Measurements from ENCODE around the gene LAMTOR2.

DNA sequence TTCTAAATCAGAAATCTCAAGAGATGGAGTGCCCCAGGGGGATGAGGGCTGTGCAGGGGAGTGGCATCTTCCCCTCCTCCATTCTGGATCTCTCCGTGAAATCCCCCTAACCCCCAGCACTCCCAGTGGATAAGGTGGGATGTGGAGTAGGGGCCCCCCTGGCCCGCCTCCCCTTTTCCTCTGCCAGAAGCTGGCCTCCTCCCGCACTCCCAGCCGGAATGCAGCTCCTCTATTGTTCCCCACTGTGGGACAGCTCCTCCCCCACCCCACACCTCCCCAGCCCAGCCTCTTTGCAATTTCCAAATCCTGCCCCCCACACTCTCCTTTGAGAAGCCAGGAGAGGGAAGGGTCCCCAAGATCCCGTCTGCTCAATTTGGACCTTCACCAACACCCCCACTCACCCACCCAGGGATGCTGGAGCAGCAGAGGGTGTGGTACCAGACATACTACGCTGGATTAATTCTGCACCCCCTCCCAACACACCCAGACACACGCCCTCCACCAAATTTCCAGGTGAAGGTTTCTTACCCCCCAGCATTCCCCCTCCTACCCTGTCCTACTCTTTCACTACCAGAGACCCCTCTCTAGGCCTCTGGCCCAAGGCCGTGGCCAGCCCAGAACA is 25.8 kb downstream of the LAMTOR2 start:
- no peak for TF ChIP-seq EZH2 (IDR thresholded peaks at IDR 0.05; ENCODE audit: borderline replicate concordance, low read depth, low read length, poor library complexity, severe bottlenecking)
- TF ChIP-seq, protein P1, sequence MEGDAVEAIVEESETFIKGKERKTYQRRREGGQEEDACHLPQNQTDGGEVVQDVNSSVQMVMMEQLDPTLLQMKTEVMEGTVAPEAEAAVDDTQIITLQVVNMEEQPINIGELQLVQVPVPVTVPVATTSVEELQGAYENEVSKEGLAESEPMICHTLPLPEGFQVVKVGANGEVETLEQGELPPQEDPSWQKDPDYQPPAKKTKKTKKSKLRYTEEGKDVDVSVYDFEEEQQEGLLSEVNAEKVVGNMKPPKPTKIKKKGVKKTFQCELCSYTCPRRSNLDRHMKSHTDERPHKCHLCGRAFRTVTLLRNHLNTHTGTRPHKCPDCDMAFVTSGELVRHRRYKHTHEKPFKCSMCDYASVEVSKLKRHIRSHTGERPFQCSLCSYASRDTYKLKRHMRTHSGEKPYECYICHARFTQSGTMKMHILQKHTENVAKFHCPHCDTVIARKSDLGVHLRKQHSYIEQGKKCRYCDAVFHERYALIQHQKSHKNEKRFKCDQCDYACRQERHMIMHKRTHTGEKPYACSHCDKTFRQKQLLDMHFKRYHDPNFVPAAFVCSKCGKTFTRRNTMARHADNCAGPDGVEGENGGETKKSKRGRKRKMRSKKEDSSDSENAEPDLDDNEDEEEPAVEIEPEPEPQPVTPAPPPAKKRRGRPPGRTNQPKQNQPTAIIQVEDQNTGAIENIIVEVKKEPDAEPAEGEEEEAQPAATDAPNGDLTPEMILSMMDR (conservative IDR thresholded peaks at IDR 0.05; ENCODE audit: low read depth, low read length): no peak

Measured in A673 (cell line).